Loucy (cell line): ENCODE results near the gene UBASH3A.

Source experiments
- H2AFZ ChIP-seq: fragments of 200-600 bp; sonication (generic); 2 replicates; pipeline ENCODE4 v1.6.0; 2016; ENCODE audit warnings: antibody characterized with exemption, mild to moderate bottlenecking, low read length, moderate library complexity
- H3F3A ChIP-seq: fragments of 200-600 bp; 2 replicates; pipeline ENCODE4 v1.6.0; 2016; ENCODE audit warnings: antibody characterized with exemption, low read depth, mild to moderate bottlenecking
- H3K27me3 ChIP-seq: fragments of 200-600 bp; sonication (generic); 2 replicates; pipeline ENCODE4 v1.6.1; 2014; ENCODE audit warnings: low read length, mild to moderate bottlenecking; ENCODE audit not compliant: insufficient read depth, poor library complexity, severe bottlenecking
- H3K36me3 ChIP-seq: fragments of 200-600 bp; sonication (generic); 2 replicates; pipeline ENCODE4 v1.6.1; 2016; ENCODE audit warnings: low read length; ENCODE audit not compliant: insufficient read depth
- H3K4me1 ChIP-seq: fragments of 200-600 bp; sonication (generic); 2 replicates; pipeline ENCODE4 v1.5.1; 2014; ENCODE audit warnings: low read length, mild to moderate bottlenecking; ENCODE audit not compliant: insufficient read depth, poor library complexity, severe bottlenecking
- H3K4me2 ChIP-seq: fragments of 200-600 bp; sonication (generic); 2 replicates; pipeline ENCODE4 v1.6.0; 2014; ENCODE audit warnings: antibody characterized with exemption, low read length, low read depth, mild to moderate bottlenecking; ENCODE audit not compliant: poor library complexity, severe bottlenecking
- H3K4me3 ChIP-seq: fragments of 200-600 bp; sonication (generic); 2 replicates; pipeline ENCODE4 v1.5.1; 2014; ENCODE audit warnings: low read length, mild to moderate bottlenecking, mixed read lengths; ENCODE audit not compliant: poor library complexity, severe bottlenecking
- H3K79me2 ChIP-seq: fragments of 200-600 bp; sonication (generic); 2 replicates; pipeline ENCODE4 v1.6.1; 2014; ENCODE audit warnings: low read length; ENCODE audit not compliant: insufficient read depth
- H3K9ac ChIP-seq: fragments of 200-600 bp; sonication (generic); 2 replicates; pipeline ENCODE4 v1.6.0; 2014; ENCODE audit warnings: mild to moderate bottlenecking, low read depth, low read length, moderate library complexity; ENCODE audit not compliant: poor library complexity, severe bottlenecking
- H3K9me2 ChIP-seq: fragments of 200-600 bp; sonication (generic); replicated peaks from 2 replicates; pipeline ENCODE4 v1.6.1; 2016; ENCODE audit warnings: low read depth, low read length, mixed read lengths
- H3K9me3 ChIP-seq: fragments of 200-600 bp; sonication (generic); 2 replicates; pipeline ENCODE4 v1.6.1; 2014; ENCODE audit warnings: mild to moderate bottlenecking, antibody characterized with exemption, low read length, low read depth; ENCODE audit not compliant: insufficient read depth
- H4K20me1 ChIP-seq: fragments of 200-600 bp; sonication (generic); 2 replicates; pipeline ENCODE4 v1.6.0; 2014; ENCODE audit warnings: antibody characterized with exemption, low read length, mild to moderate bottlenecking; ENCODE audit not compliant: insufficient read depth, poor library complexity, severe bottlenecking
- EZH2phosphoT487 ChIP-seq: fragments of 200-600 bp; IDR thresholded peaks from 2 replicates; pipeline ENCODE4 v1.6.1; 2018; ENCODE audit warnings: antibody characterized with exemption, mild to moderate bottlenecking, moderate library complexity, borderline replicate concordance
- TF ChIP-seq, protein P1 (sequence below): fragments of 200-600 bp; sonication (generic); conservative IDR thresholded peaks from 2 replicates; pipeline ENCODE4 v1.5.1; 2014; ENCODE audit warnings: mild to moderate bottlenecking, antibody characterized with exemption, low read length

UBASH3A gene

GRCh38 chr21:42369821-42370220 is 33.9 kb upstream of the UBASH3A start:
- H4K20me1 ChIP-seq: no peaks in the 10 kb centered on the region
- no peak overlapping the region for H3K4me2 ChIP-seq
- H3K4me1 ChIP-seq: peaks cover 25% of the 10 kb centered on the region
- H3K9me2 ChIP-seq: no peaks in the 10 kb centered on the region
- no peak overlapping the region for H3K4me3 ChIP-seq
- no peak for TF ChIP-seq EZH2phosphoT487
- TF ChIP-seq, protein P1, sequence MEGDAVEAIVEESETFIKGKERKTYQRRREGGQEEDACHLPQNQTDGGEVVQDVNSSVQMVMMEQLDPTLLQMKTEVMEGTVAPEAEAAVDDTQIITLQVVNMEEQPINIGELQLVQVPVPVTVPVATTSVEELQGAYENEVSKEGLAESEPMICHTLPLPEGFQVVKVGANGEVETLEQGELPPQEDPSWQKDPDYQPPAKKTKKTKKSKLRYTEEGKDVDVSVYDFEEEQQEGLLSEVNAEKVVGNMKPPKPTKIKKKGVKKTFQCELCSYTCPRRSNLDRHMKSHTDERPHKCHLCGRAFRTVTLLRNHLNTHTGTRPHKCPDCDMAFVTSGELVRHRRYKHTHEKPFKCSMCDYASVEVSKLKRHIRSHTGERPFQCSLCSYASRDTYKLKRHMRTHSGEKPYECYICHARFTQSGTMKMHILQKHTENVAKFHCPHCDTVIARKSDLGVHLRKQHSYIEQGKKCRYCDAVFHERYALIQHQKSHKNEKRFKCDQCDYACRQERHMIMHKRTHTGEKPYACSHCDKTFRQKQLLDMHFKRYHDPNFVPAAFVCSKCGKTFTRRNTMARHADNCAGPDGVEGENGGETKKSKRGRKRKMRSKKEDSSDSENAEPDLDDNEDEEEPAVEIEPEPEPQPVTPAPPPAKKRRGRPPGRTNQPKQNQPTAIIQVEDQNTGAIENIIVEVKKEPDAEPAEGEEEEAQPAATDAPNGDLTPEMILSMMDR: peak; percentile 28; the same call in 1 of the 2 replicates
- no peak overlapping the region for H2AFZ ChIP-seq
- no peaks in the 10 kb centered on the region for H3F3A ChIP-seq
- no peaks in the 10 kb centered on the region for H3K36me3 ChIP-seq
- H3K9ac ChIP-seq: no peak overlapping the region
- no peaks in the 10 kb centered on the region for H3K79me2 ChIP-seq
- no peaks in the 10 kb centered on the region for H3K27me3 ChIP-seq
- no peaks in the 10 kb centered on the region for H3K9me3 ChIP-seq

DNA sequence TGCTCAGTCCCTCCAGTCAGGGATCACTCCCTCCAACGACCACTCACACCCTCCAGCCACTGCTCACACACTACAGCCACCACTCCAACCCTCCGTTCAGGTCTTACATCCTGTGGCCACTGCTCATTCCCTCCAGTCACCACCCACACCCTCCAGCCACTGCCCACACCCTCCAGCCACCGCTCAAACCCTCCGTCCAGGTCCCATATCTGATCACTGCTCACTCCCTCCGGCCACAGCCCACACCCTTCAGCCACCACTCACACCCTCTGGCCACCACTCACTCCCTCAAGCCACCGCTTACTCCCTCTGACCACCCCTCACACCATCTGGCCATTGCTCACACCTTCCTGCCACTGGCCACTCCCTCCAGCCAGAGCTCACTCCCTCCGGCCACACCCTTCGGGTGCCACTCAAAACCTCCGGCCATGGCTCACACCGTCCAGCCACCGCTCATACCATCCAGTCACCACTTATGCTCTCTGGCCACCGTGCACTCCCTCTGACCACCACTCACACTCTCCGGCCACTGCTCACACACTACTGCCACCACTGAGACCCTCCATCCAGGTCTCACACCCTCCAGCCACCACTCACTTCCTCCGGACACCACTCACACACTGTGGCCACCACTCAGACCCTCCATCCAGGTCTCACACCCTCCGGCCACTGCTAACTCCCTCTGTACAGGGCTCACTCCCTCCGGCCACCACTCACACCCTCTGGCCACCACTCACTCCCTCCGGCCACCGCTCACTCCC is 32.6 kb upstream of the UBASH3A start:
- H3K79me2 ChIP-seq: no peaks in the 10 kb centered on the region
- H3K9ac ChIP-seq: no peak overlapping the region
- no peak overlapping the region for H2AFZ ChIP-seq
- H3K9me2 ChIP-seq: no peaks in the 10 kb centered on the region
- H3K27me3 ChIP-seq: no peaks in the 10 kb centered on the region
- no peaks in the 10 kb centered on the region for H3K36me3 ChIP-seq
- H4K20me1 ChIP-seq: no peaks in the 10 kb centered on the region
- H3F3A ChIP-seq: no peaks in the 10 kb centered on the region
- no peak for TF ChIP-seq EZH2phosphoT487
- TF ChIP-seq, protein P1: no peak
- H3K4me3 ChIP-seq: no peak overlapping the region
- no peak overlapping the region for H3K4me2 ChIP-seq
- H3K9me3 ChIP-seq: no peaks in the 10 kb centered on the region
- H3K4me1 ChIP-seq: peaks cover 16% of the 10 kb centered on the region

- Histone ChIP-seq H3K79me2 (no peaks in the 10 kb centered on the region), H3K27me3 (no peaks in the 10 kb centered on the region), H3K4me1 (peaks cover 7% of the 10 kb centered on the region), H3K36me3 (no peaks in the 10 kb centered on the region), H3K9me3 (no peaks in the 10 kb centered on the region), H3F3A (no peaks in the 10 kb centered on the region), H3K9ac (no peak overlapping the region), H3K9me2 (no peaks in the 10 kb centered on the region), H4K20me1 (no peaks in the 10 kb centered on the region), H3K4me3 (no peak overlapping the region), H3K4me2 (no peak overlapping the region), H2AFZ (no peak overlapping the region)
- TF ChIP-seq, protein P1: no peak
- no peak for TF ChIP-seq EZH2phosphoT487
Measured at GRCh38 chr21:42373196-42373907, 30.4 kb upstream of the UBASH3A start.
